GM19035 (cell line): Measurements from ENCODE around the gene PMM2.
"Not testable (repeated sequence)": the region's sequence is repeated elsewhere in the genome, so short reads cannot be mapped to it uniquely, and the experiment has no call there.

Source experiments
- ATAC-seq: cut with Tn5 transposase; IDR thresholded peaks from one replicate; pipeline ENCODE4 v1.9.1; 2021; ENCODE audit not compliant: unreplicated experiment

The PMM2 gene

GRCh38 chr16:8781797-8782196 is 15.8 kb upstream of the PMM2 start:
- no peak for ATAC-seq

- no peak for ATAC-seq
These were observed 15.0 kb upstream of the PMM2 start for GRCh38 chr16:8782673-8783072.

GRCh38 chr16:8785408-8785807 is 12.2 kb upstream of the PMM2 start:
- ATAC-seq = no peak

GRCh38 chr16:8786316-8786715 is 11.3 kb upstream of the PMM2 start:
- not testable (repeated sequence) for ATAC-seq

- no peak for ATAC-seq
These were observed 9.0 kb upstream of the PMM2 start for GRCh38 chr16:8788578-8789172.

- no peak for ATAC-seq
These were observed 2.5 kb upstream of the PMM2 start for GRCh38 chr16:8795091-8795490.

- ATAC-seq = no peak
These were observed 1.8 kb upstream of the PMM2 start for GRCh38 chr16:8795818-8796217.

- no peak for ATAC-seq
These were observed 923 bp upstream of the PMM2 start for GRCh38 chr16:8796469-8797363.

GRCh38 chr16:8798174-8798527 is 512 bp downstream of the PMM2 start:
- ATAC-seq = no peak

- ATAC-seq = no peak
These were observed 1.0 kb downstream of the PMM2 start for GRCh38 chr16:8798535-8799157.

- no peak for ATAC-seq
These were observed 4.1 kb downstream of the PMM2 start for GRCh38 chr16:8801701-8802100.

GRCh38 chr16:8803733-8804132 is 6.1 kb downstream of the PMM2 start:
- not testable (repeated sequence) for ATAC-seq

GRCh38 chr16:8804313-8804712 is 6.7 kb downstream of the PMM2 start:
- ATAC-seq = no peak

GRCh38 chr16:8806272-8806983 is 8.8 kb downstream of the PMM2 start:
- ATAC-seq = no peak

- ATAC-seq = no peak
These were observed 9.6 kb downstream of the PMM2 start for GRCh38 chr16:8807189-8807588.

- no peak for ATAC-seq
These were observed 10.4 kb downstream of the PMM2 start for GRCh38 chr16:8808009-8808408.

GRCh38 chr16:8808613-8809353 is 11.1 kb downstream of the PMM2 start:
- no peak for ATAC-seq

- no peak for ATAC-seq
These were observed 14.7 kb downstream of the PMM2 start for GRCh38 chr16:8812162-8812843.

- no peak for ATAC-seq
These were observed 16.6 kb downstream of the PMM2 start for GRCh38 chr16:8814095-8814806.
